WTC11 (cell line): ENCODE data around the gene NLRP7.

ENCODE experiments used
- CTCF ChIP-seq: fragments of 200-600 bp; IDR thresholded peaks from 2 replicates; pipeline ENCODE4 v1.8.0; 2022; ENCODE audit warnings: antibody characterized with exemption
- STAT6 ChIP-seq: sonication (generic); formaldehyde crosslinking; conservative IDR thresholded peaks from 2 replicates; pipeline ENCODE4 v1.8.1; 2023; ENCODE audit warnings: mild to moderate bottlenecking, low read depth, missing genetic modification reagents, moderate library complexity
- ZNF396 ChIP-seq: fragments of 250-450 bp; sonication (Bioruptor Pico); IDR thresholded peaks from 2 replicates; pipeline ENCODE4 v1.8.0; 2021; ENCODE audit warnings: mild to moderate bottlenecking, moderate library complexity, borderline replicate concordance

DNA sequence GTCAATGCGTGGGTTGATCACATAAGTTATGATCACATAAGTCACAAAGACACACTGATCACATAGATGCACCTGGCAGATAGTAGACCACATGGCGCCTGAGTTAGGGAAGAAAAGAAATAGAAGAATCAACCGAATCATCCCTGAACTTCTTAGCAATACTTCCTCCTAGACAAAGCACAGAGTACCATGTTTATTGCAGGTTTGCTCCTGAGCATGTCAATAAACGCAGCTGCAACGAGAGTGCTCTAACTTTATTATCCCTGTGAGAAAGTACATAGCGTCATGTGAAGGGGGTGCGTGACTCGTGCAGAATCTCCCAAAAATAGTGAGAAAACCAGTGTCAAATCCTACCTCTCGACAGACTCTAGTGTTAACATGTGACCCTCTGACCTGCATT is 24.1 kb downstream of the NLRP7 start:
- TF ChIP-seq STAT6 (CRISPR knock-in tag) = no peak
- no peak for TF ChIP-seq CTCF
- no peak for TF ChIP-seq ZNF396 (CRISPR knock-in tag)
